NCI-H82 treated with DMSO at 0.1 percent for 48 hours (cell line): Measurements from ENCODE around the gene URB1.
"Not testable (repeated sequence)": the region's sequence is repeated elsewhere in the genome, so short reads cannot be mapped to it uniquely, and the experiment has no call there.

Experiments
- DNase-seq: peaks from one replicate; lab custom pipeline; 2025; ENCODE audit not compliant: unreplicated experiment; lab: John Stamatoyannopoulos, UW

Gene URB1

GRCh38 chr21:32301596-32301995 is 91.2 kb downstream of the URB1 start:
- no peak for DNase-seq

- no peak for DNase-seq
Observed at GRCh38 chr21:32300117-32300681, 92.6 kb downstream of the URB1 start.

- DNase-seq, result no peak
Observed at GRCh38 chr21:32299695-32300094, 93.1 kb downstream of the URB1 start.

- no peak for DNase-seq
Observed at GRCh38 chr21:32298658-32299081, 94.1 kb downstream of the URB1 start, which contains the start of gene MRAP. TSS of gene MRAP (plus strand) at chr21:32298855. CDS start at chr21:32298972, 117 bp downstream.

- no peak for DNase-seq
Observed at GRCh38 chr21:32298148-32298559, 94.7 kb downstream of the URB1 start.

- no peak for DNase-seq
Observed at GRCh38 chr21:32297449-32297848, 95.4 kb downstream of the URB1 start.

GRCh38 chr21:32285476-32285875 is 107.3 kb downstream of the URB1 start:
- DNase-seq, result no peak

GRCh38 chr21:32282992-32283391 is 109.8 kb downstream of the URB1 start:
- no peak for DNase-seq

- DNase-seq, result no peak
Observed at GRCh38 chr21:32281531-32281930, 111.3 kb downstream of the URB1 start.

- no peak for DNase-seq
Observed at GRCh38 chr21:32279377-32279680, 113.5 kb downstream of the URB1 start.

GRCh38 chr21:32278518-32279376 is 114.1 kb downstream of the URB1 start, which contains the start of gene MIS18A:
TSS of gene MIS18A (minus strand) at chr21:32279049. CDS start at chr21:32279014, 35 bp downstream.
- peak; percentile 89 for DNase-seq

- DNase-seq, result no peak
Observed at GRCh38 chr21:32278103-32278502, 114.7 kb downstream of the URB1 start.

- no peak for DNase-seq
Observed at GRCh38 chr21:32276671-32277070, 116.1 kb downstream of the URB1 start.

GRCh38 chr21:32270748-32271147 is 122.1 kb downstream of the URB1 start:
- no peak for DNase-seq

GRCh38 chr21:32265321-32265720 is 127.5 kb downstream of the URB1 start:
- DNase-seq, result not testable (repeated sequence)

GRCh38 chr21:32261929-32262328 is 130.9 kb downstream of the URB1 start:
- no peak for DNase-seq
